Liver (tissue), 9 donors: ENCODE data around the gene COX19. TPM values are rescaled to one million over a fixed set of nuclear protein-coding genes. Genes with fewer than 3 reads are reported as not detected.

ENCODE experiments used
- DNase-seq: peaks from one replicate; pipeline ENCODE4 v3.0.0-alpha.2; 2017; ENCODE audit warnings: low spot score
- H3K27ac ChIP-seq, 2 donors: one replicate each; pipeline ENCODE4 v1.7.0; 2013; ENCODE audit warnings: inconsistent platforms in 2 of 2, low read length in 2 of 2, control low read depth in 1 of 2, low read depth in 1 of 2, mild to moderate bottlenecking in 1 of 2
- H3K27me3 ChIP-seq, 4 donors: one replicate each; pipeline versions ENCODE4 v1.6.1 to v1.7.0; 2013; ENCODE audit warnings: low read length in 3 of 4, inconsistent platforms in 1 of 4, mild to moderate bottlenecking in 1 of 4, moderate library complexity in 1 of 4; ENCODE audit not compliant: control insufficient read depth in 4 of 4, insufficient read depth in 4 of 4
- H3K36me3 ChIP-seq, 4 donors: one replicate each; pipeline versions ENCODE4 v1.6.1 to v1.7.0; 2013; ENCODE audit warnings: low read length in 3 of 4, mild to moderate bottlenecking in 3 of 4, low read depth in 1 of 4, moderate library complexity in 1 of 4; ENCODE audit not compliant: control insufficient read depth in 4 of 4, insufficient read depth in 3 of 4
- H3K4me1 ChIP-seq, 4 donors: one replicate each; pipeline versions ENCODE4 v1.6.1 to v1.7.0; 2013; ENCODE audit warnings: low read length in 3 of 4, mild to moderate bottlenecking in 3 of 4, moderate library complexity in 1 of 4; ENCODE audit not compliant: control insufficient read depth in 4 of 4, insufficient read depth in 4 of 4
- H3K4me3 ChIP-seq, 3 donors: one replicate each; pipeline versions ENCODE4 v1.6.1 to v1.7.0; 2013; ENCODE audit warnings: low read length in 3 of 3, control low read depth in 1 of 3, low read depth in 1 of 3, mild to moderate bottlenecking in 1 of 3
- H3K9ac ChIP-seq, 2 donors: one replicate each; pipeline ENCODE4 v1.7.0; 2013; ENCODE audit warnings: low read length in 2 of 2, mild to moderate bottlenecking in 2 of 2, moderate library complexity in 2 of 2, control low read depth in 1 of 2, low read depth in 1 of 2
- H3K9me3 ChIP-seq, 4 donors: one replicate each; pipeline versions ENCODE4 v1.6.1 to v1.7.0; 2013; ENCODE audit warnings: low read length in 3 of 4; ENCODE audit not compliant: control insufficient read depth in 4 of 4
- EGR1 ChIP-seq, 2 donors: IDR thresholded peaks; 2 replicates each; pipeline ENCODE4 v1.6.1; 2016 to 2018; ENCODE audit warnings: antibody characterized with exemption in 2 of 2, low read depth in 2 of 2
- FOXA1 ChIP-seq: IDR thresholded peaks from 2 replicates; pipeline ENCODE4 v1.6.1; 2016; ENCODE audit warnings: antibody characterized with exemption
- FOXA2 ChIP-seq: IDR thresholded peaks from 2 replicates; pipeline ENCODE4 v1.6.1; 2016; ENCODE audit warnings: antibody characterized with exemption
- HNF4A ChIP-seq, 2 donors: conservative IDR thresholded peaks; 2 replicates each; pipeline ENCODE4 v1.6.1; 2016; ENCODE audit warnings: antibody characterized with exemption in 2 of 2, mild to moderate bottlenecking in 2 of 2
- HNF4G ChIP-seq: IDR thresholded peaks from 2 replicates; pipeline ENCODE4 v1.6.1; 2016; ENCODE audit warnings: antibody characterized with exemption
- JUND ChIP-seq, 2 donors: IDR thresholded peaks; 2 replicates each; pipeline ENCODE4 v1.6.1; 2016; ENCODE audit warnings: antibody characterized with exemption in 2 of 2
- RAD21 ChIP-seq, 2 donors: IDR thresholded peaks; 2 replicates each; pipeline ENCODE4 v1.6.1; 2016; ENCODE audit warnings: antibody characterized with exemption in 2 of 2, mild to moderate bottlenecking in 2 of 2
- SP1 ChIP-seq: IDR thresholded peaks from 2 replicates; pipeline ENCODE4 v1.6.1; 2018; ENCODE audit warnings: antibody characterized with exemption, mild to moderate bottlenecking
- TAF1 ChIP-seq: conservative IDR thresholded peaks from 2 replicates; pipeline ENCODE4 v1.6.1; 2016; ENCODE audit warnings: antibody characterized with exemption, mild to moderate bottlenecking
- YY1 ChIP-seq: IDR thresholded peaks from 2 replicates; pipeline ENCODE4 v1.6.1; 2016; ENCODE audit warnings: antibody characterized with exemption, mild to moderate bottlenecking
- WGBS: extraction: QIAGEN DNeasy Blood & Tissue Kit; methylation state at CpG from one replicate; pipeline ENCODE4 v1.1.7; 2013; 5-methylcytosine and 5-hydroxymethylcytosine counted together
- polyA plus RNA-seq, 2 donors: library from polyadenylated mRNA; stranded (reverse) in 1 of 2; unstranded in 1 of 2; fragments of 200-250 nt in 1 of 2; fragments of >200 nt in 1 of 2; fragmentation: Nextera tagmentation in 1 of 2; extraction: Ambion mirVana in 1 of 2; gene quantifications; one replicate each; pipeline versions ENCODE4 v1.2.1 to v1.2.3, GENCODE V29; 2013 to 2015
- total RNA-seq, 2 donors: library from RNA; depleted of rRNA; stranded (reverse); fragments of >200 nt; gene quantifications; one replicate each; pipeline ENCODE4 v1.2.3, GENCODE V29; 2014
- TF ChIP-seq, protein P1 (sequence below): IDR thresholded peaks from 2 replicates; pipeline ENCODE4 v1.6.1; 2016; ENCODE audit warnings: antibody characterized with exemption
- TF ChIP-seq, protein P2 (sequence below): IDR thresholded peaks from 2 replicates; pipeline ENCODE4 v1.6.1; 2016; ENCODE audit warnings: antibody characterized with exemption
- TF ChIP-seq, protein P3 (sequence below): fragments of 150-350 bp; IDR thresholded peaks from 2 replicates; pipeline ENCODE4 v1.5.1; 2017; ENCODE audit warnings: improper control_type of control experiment, low read depth, low read length; ENCODE audit not compliant: missing input control
- TF ChIP-seq, protein P4 (sequence below): IDR thresholded peaks from 2 replicates; pipeline ENCODE4 v1.6.1; 2016; ENCODE audit warnings: antibody characterized with exemption, mild to moderate bottlenecking
- donor health status: healthy.
- donor health status: healthy.
- donor health status: healthy.
- donor health status: healthy.
- donor health status: healthy.

The COX19 gene
- total and polyA plus RNA-seq, 4 donors, result 2.2 to 9.8 (median 4.8) TPM

DNA sequence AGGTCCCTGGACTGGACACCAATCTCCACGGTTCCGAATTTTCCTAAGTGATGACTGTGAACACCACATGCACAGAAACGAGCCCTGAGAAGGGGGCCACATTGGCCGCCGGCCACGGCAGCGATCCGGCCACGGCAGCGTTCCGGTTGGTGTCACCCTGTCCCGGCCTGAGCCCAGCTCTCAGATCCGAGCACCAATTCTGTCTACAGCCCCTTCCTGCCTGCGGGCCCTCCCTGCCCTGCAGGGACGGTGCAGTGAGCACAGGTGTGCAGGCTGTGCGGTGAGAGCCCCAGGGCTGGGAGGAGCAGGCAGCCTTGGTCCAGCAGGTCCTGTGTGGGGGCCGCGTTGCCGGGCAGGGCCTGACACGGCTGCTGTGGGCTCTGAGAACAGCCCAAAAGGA, 39.3 kb upstream of the COX19 start:
- Histone ChIP-seq H3K9ac (no peak overlapping the region), H3K4me3 (no peak overlapping the region), H3K36me3 (peaks cover 0 to 4% (median 0%) of the 10 kb centered on the region in 4 donors), H3K27me3 (no peaks in the 10 kb centered on the region), H3K4me1 (peaks cover 6 to 13% (median 12%) of the 10 kb centered on the region in 4 donors), H3K9me3 (no peaks in the 10 kb centered on the region), H3K27ac (no peak overlapping the region)
- DNase-seq, result no peak
- TF ChIP-seq EGR1 (IDR thresholded peaks at IDR 0.05; ENCODE audit: low read depth in 2 of 2), result no peak
- no peak for TF ChIP-seq YY1
- TF ChIP-seq RAD21 (IDR thresholded peaks at IDR 0.05), result no peak
- WGBS, result 96% methylated on average over 20 of the region's 20 CpGs

DNA sequence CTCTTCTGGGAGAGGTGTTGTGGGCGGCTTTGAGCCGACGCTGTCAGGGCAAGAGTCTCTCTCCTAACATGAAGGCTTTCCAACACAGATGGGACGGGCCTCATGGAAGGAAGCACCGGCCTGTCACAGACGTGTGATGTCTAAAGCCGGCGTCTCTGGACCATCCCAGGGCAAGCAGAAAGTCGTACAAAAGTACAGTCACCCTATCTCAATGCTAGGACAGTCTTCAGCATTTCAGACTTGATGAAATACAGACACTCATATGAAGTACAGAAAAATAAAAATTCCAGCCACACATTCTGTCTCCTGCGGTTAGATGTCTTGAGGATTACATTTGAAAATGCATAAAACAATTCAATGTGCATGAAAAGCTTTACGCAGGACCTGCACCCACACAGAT, 38.2 kb upstream of the COX19 start:
- Histone ChIP-seq H3K9me3 (no peaks in the 10 kb centered on the region), H3K36me3 (peaks cover 0 to 3% (median 0%) of the 10 kb centered on the region in 4 donors), H3K4me1 (peaks cover 6 to 13% (median 12%) of the 10 kb centered on the region in 4 donors), H3K27me3 (no peaks in the 10 kb centered on the region), H3K27ac (no peak overlapping the region), H3K9ac (no peak overlapping the region), H3K4me3 (no peak overlapping the region)
- DNase-seq, result no peak
- WGBS, result 94% methylated on average over 11 of the region's 11 CpGs
- TF ChIP-seq YY1 (no peak), JUND (IDR thresholded peaks at IDR 0.05) (no peak), FOXA1 (no peak), FOXA2 (no peak), EGR1 (IDR thresholded peaks at IDR 0.05; ENCODE audit: low read depth in 2 of 2) (no peak), HNF4A (conservative IDR thresholded peaks at IDR 0.05) (no peak), HNF4G (no peak), RAD21 (IDR thresholded peaks at IDR 0.05) (no peak)
- TF ChIP-seq, protein P1, sequence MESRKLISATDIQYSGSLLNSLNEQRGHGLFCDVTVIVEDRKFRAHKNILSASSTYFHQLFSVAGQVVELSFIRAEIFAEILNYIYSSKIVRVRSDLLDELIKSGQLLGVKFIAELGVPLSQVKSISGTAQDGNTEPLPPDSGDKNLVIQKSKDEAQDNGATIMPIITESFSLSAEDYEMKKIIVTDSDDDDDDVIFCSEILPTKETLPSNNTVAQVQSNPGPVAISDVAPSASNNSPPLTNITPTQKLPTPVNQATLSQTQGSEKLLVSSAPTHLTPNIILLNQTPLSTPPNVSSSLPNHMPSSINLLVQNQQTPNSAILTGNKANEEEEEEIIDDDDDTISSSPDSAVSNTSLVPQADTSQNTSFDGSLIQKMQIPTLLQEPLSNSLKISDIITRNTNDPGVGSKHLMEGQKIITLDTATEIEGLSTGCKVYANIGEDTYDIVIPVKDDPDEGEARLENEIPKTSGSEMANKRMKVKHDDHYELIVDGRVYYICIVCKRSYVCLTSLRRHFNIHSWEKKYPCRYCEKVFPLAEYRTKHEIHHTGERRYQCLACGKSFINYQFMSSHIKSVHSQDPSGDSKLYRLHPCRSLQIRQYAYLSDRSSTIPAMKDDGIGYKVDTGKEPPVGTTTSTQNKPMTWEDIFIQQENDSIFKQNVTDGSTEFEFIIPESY, result no peak
- TF ChIP-seq, protein P2, sequence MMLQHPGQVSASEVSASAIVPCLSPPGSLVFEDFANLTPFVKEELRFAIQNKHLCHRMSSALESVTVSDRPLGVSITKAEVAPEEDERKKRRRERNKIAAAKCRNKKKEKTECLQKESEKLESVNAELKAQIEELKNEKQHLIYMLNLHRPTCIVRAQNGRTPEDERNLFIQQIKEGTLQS, result no peak

DNA sequence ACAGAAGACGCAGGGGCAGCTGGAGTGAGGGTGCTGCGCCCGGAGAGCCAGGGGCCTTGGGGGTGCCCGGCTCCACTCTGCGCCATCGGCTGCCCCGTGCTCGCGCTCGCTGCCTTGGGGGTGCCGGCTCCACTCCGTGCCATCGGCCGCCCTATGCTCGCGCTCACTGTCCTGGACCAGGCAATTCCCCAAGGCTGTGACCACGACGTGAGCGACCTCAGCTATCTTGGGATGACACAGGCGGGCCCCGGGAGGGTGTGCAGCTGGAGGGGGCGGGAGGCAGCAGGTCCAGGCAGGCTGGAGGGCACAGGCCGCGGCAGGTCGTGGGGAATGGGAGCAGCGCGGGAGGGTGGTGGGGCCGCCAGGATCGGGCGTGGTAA, 37.4 kb upstream of the COX19 start:
- 94% methylated on average over 30 of the region's 30 CpGs for WGBS
- H3K9ac ChIP-seq, result no peak overlapping the region
- peaks cover 6 to 13% (median 12%) of the 10 kb centered on the region in 4 donors for H3K4me1 ChIP-seq
- no peaks in the 10 kb centered on the region for H3K27me3 ChIP-seq
- H3K4me3 ChIP-seq, result no peak overlapping the region
- no peak overlapping the region for H3K27ac ChIP-seq
- no peak for DNase-seq
- H3K36me3 ChIP-seq, result peaks cover 0 to 3% (median 0%) of the 10 kb centered on the region in 4 donors
- no peaks in the 10 kb centered on the region for H3K9me3 ChIP-seq
- no peak for TF ChIP-seq SP1
- TF ChIP-seq FOXA1, result no peak
- TF ChIP-seq, protein P3, sequence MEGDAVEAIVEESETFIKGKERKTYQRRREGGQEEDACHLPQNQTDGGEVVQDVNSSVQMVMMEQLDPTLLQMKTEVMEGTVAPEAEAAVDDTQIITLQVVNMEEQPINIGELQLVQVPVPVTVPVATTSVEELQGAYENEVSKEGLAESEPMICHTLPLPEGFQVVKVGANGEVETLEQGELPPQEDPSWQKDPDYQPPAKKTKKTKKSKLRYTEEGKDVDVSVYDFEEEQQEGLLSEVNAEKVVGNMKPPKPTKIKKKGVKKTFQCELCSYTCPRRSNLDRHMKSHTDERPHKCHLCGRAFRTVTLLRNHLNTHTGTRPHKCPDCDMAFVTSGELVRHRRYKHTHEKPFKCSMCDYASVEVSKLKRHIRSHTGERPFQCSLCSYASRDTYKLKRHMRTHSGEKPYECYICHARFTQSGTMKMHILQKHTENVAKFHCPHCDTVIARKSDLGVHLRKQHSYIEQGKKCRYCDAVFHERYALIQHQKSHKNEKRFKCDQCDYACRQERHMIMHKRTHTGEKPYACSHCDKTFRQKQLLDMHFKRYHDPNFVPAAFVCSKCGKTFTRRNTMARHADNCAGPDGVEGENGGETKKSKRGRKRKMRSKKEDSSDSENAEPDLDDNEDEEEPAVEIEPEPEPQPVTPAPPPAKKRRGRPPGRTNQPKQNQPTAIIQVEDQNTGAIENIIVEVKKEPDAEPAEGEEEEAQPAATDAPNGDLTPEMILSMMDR, result no peak
- TF ChIP-seq RAD21 (IDR thresholded peaks at IDR 0.05), result no peak
- TF ChIP-seq, protein P4, sequence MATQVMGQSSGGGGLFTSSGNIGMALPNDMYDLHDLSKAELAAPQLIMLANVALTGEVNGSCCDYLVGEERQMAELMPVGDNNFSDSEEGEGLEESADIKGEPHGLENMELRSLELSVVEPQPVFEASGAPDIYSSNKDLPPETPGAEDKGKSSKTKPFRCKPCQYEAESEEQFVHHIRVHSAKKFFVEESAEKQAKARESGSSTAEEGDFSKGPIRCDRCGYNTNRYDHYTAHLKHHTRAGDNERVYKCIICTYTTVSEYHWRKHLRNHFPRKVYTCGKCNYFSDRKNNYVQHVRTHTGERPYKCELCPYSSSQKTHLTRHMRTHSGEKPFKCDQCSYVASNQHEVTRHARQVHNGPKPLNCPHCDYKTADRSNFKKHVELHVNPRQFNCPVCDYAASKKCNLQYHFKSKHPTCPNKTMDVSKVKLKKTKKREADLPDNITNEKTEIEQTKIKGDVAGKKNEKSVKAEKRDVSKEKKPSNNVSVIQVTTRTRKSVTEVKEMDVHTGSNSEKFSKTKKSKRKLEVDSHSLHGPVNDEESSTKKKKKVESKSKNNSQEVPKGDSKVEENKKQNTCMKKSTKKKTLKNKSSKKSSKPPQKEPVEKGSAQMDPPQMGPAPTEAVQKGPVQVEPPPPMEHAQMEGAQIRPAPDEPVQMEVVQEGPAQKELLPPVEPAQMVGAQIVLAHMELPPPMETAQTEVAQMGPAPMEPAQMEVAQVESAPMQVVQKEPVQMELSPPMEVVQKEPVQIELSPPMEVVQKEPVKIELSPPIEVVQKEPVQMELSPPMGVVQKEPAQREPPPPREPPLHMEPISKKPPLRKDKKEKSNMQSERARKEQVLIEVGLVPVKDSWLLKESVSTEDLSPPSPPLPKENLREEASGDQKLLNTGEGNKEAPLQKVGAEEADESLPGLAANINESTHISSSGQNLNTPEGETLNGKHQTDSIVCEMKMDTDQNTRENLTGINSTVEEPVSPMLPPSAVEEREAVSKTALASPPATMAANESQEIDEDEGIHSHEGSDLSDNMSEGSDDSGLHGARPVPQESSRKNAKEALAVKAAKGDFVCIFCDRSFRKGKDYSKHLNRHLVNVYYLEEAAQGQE, result no peak
- no peak for TF ChIP-seq EGR1 (IDR thresholded peaks at IDR 0.05; ENCODE audit: low read depth in 2 of 2)
- TF ChIP-seq YY1, result no peak
- no peak for TF ChIP-seq HNF4G
- TF ChIP-seq TAF1, result no peak
- TF ChIP-seq FOXA2, result no peak
